ENCODE data around the gene IRF2BP2.

The IRF2BP2 gene

DNA sequence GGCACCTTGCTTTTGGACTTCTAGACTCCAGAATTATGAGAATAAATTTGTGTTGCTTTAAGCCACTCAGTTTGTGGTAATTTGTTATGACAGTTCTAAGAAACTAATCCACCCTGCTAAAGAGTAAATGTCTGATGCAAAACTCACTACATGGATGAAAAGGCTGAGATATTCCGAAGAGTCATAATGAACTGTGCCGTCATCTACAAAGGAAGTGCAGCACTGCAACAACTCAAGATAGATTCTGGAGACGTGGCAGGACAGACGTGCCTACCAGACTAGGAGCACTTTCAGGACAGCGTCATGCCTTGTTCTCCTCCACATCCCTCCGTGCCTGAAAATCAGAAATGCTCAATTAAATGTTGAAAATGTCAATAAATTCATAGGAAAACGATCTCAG, 24.4 kb upstream of the IRF2BP2 start:
- DNase-seq (ENCODE audit: low spot score) = no peak

GRCh38 chr1:234633246-234634003, 23.4 kb upstream of the IRF2BP2 start:
- no peak for DNase-seq (ENCODE audit: low spot score)

- DNase-seq (ENCODE audit: low spot score) = no peak
Observed at GRCh38 chr1:234632225-234632624, 22.2 kb upstream of the IRF2BP2 start.

DNA sequence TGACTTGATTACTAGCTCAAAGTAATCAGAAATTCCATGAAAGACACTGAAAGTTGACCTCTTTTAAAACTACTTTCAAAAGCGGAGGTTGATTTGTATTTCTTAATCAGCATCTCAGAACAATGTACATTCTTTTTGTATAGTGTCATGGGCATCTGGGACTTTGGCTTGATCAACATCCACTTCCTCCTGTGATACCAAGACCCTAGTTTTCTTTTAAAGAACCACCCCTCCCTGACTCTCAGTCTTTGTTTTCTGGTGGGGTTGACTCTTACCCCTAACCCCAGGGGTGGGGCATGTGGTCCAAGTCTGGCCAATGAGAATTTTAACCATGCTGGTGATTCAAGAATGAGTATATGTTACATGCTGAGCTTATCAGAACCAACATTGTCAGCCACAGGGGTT, 21.7 kb upstream of the IRF2BP2 start:
- no peak for DNase-seq (ENCODE audit: low spot score)

- DNase-seq (ENCODE audit: low spot score) = no peak
Observed at GRCh38 chr1:234629026-234629425, 19.0 kb upstream of the IRF2BP2 start.

GRCh38 chr1:234628089-234628488, 18.1 kb upstream of the IRF2BP2 start:
- no peak for DNase-seq (ENCODE audit: low spot score)

DNA sequence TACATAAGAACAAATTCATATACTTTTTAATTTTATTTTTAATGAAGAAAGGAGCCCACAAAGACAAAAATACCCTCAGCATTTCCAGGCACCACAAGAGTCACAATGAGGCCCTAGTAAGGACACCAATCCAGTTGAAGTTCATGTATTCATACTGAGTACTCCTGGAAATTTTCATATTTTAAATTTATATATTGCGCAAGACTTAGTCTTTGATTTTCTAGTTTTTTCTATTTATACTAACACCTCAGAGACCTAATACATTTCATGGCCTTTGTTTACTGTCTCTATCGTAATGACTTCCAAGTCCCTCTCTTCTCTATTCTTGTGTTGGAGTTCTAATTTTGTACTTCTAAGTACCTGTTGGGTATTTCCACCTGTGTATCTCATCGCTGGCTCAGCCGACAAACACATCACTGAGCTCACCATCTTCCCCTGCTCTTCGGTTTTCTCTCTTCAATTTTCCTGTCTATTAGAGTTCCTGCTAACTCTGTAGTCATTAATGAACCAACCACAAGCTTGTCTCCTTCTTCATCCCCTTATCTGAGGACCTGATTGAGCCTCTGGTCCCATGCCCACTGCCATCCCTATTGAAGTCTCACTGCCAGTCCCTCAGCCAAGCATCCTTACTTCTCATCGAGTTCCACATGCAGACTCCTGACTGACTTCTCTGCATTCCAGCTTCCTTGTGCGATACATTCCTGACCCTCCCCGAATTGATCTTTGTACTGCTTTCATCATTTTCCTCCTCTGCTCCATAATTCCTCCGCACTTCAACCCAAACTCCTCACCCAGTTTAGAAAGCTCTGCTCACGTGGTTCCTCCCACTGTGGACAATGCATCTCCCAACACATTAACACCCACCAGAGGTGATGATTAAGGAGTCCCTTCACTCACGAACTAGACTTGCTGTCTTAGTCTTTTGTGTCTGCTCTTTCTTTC, 17.3 kb upstream of the IRF2BP2 start:
- DNase-seq (ENCODE audit: low spot score) = no peak

GRCh38 chr1:234626391-234626790, 16.4 kb upstream of the IRF2BP2 start:
- no peak for DNase-seq (ENCODE audit: low spot score)

- DNase-seq (ENCODE audit: low spot score) = no peak
Observed at GRCh38 chr1:234624724-234625117, 14.7 kb upstream of the IRF2BP2 start.

DNA sequence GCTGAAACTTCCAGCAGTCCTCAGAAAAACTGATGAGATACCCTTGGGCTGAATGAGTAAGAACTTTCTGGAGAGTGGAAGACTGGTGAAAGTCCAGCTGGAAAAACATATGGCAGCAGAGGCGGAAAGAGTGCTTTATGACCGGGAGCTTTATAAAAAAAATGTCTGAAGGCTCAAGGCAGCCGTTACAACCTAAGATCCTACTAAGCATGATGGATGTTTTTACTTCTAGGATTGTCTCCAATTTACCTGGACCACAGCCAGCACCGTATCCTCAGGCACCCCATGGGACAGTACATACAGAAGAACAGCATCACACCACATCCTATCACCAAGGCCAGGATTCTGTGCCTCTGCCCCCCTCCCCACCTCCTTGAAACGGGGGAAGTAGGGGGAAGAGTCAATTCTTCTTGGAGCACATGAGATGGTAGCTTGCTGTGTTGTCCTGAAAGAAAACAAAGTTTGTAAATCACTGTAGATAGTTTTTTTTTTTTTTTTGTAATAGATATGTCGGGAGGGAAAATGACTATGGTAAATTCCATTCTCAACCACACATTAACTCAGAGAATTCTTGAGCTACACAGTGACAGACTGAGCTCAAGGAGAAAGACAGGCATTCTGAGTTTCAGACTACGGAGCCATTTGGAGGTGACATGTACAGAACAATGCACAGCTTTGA, 11.8 kb upstream of the IRF2BP2 start:
- no peak for DNase-seq (ENCODE audit: low spot score)

GRCh38 chr1:234621127-234621468, 11.1 kb upstream of the IRF2BP2 start:
- no peak for DNase-seq (ENCODE audit: low spot score)

- DNase-seq (ENCODE audit: low spot score) = no peak
Observed at GRCh38 chr1:234620272-234621126, 10.5 kb upstream of the IRF2BP2 start.

- no peak for DNase-seq (ENCODE audit: low spot score)
Observed at GRCh38 chr1:234619794-234620247, 9.8 kb upstream of the IRF2BP2 start.

DNA sequence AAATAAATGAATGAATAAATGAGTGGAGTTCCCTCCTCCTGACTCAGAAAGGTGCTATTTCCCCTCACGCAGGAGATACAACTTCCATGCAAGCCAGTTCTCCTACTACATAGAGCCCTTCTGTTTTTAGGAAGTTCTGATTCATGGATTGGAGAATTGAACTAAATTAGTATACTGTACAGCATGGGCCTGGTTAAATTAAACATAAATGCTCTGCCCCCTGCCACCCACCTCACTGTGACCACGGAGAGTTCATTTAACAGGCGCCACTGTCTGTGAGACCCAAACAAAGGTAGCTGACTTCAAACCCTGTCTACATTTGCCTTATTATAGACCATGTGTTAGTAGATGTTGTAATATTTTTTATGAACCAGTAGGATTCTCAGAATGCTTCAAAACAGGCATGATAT, 9.1 kb upstream of the IRF2BP2 start:
- DNase-seq (ENCODE audit: low spot score) = no peak

GRCh38 chr1:234618737-234619049, 8.7 kb upstream of the IRF2BP2 start:
- DNase-seq (ENCODE audit: low spot score) = no peak

DNA sequence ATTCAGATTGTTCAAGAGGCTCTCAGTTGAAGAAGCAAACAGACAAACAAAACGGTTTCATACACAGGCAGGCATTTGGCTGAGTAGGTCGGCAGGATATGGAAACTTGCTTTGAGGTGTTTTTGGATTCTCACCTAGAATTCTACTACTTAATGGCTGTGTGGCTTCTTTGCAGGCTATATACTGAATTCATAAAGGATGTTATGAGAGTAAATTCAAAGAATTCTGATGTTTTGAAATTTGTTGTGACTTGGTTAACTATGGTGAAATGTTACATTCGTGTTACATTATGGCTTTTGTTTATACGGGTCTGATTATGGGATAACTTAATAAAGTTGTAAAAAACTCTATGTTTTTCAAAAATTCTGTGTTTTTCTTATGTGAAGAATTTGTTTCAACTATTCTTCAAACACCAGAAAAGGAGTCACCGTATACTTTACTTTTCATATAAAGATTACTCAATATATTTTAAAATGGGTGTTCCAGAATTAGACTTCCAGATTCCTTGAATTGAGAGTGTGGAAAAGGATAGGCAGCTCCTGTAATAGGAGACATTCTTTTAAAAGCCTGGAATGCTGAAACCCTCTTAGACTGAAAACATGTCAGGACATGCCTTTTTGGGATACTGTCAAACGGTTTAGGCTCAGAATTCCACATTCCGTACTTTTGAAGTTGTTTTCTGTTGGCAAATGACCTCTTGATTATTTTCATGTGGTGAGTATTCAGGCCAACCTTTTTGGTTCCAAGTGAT, 8.2 kb upstream of the IRF2BP2 start:
- no peak for DNase-seq (ENCODE audit: low spot score)

DNA sequence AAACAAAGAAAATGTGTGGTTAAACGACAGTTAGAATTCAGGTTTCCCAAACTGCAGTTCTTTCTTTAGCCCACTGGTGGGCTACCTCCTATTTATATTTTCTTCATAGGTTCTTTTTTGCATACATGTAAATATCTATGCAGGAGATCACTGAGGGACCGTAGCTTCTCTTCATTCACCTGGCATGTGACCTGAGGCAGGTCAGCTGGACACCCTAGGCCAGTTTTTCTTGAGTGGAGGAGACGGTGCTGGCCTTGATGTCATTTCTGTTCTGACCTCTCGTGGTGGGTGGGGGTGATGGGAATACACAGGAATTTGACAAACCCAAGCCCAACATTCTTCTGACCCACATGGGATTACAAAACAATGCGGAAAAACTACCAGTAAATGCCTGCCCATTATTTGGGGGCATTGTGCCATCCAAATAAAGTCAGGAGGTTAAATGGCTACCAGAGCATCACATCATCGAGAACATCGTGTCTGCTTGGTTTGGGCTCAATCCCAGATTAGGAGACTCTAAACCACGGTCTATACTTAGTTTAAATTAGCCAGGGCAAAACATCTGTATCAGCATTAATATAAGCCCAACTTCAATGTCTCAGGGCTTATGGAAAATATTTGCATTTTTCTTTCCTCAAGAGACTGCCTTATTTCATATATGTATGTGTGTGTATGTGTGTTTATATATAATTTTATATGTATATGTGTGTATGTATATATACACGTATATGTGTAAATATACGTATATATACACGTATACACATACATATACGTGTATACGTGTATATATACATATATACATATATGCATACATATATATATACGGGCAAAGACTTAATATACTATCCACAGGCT, 7.4 kb upstream of the IRF2BP2 start:
- DNase-seq (ENCODE audit: low spot score) = no peak

DNA sequence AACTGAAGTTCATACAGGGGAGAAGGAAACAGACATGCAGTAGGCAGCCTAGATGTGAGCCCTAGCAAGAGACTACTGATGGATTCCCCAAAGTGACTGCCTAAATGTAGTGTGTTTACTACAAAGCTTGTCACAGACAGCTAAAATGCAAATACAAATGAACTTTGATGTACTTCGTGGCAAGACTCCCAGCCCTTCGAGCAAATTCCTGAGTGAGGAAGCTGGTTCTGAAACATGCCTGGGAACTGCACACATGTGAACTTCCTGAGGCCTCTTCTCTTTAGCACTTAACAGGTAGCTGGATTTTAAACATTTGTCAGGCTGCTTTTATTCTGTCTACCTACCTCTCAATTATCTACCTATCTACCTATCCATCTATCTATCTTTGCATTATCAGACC, 6.7 kb upstream of the IRF2BP2 start:
- DNase-seq (ENCODE audit: low spot score) = no peak

DNA sequence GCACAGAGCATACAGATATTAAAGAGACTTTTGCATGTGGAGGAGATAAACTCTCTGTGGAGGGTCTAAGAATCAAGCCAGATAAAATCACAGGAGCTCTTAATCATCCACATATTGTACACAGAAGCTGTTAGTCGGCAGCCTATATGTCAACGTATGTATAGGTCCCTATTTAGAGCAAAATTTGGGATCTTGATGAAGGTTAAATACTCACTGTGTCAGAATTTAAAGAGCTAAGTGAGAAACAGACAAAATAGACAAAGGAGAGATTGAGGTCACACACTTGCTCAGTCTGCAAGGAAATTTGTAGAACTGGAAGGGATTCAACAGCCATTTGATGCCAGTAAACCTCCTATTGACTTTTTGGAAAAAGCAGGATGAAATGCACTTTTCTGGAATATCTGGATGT, 4.1 kb upstream of the IRF2BP2 start:
- DNase-seq (ENCODE audit: low spot score) = no peak

All from hepatic stellate cell (primary cell).